GM13977 (cell line): ENCODE measurements around the gene ANKRD34C.
A peak's percentile ranks its signal among the peaks of the same experiment; 100 is the strongest.

Source experiments
- DNase-seq: peaks from one replicate; pipeline ENCODE4 v3.0.0; 2012; ENCODE audit warnings: low spot score
- in situ Hi-C: fragments of 300-500 bp; cut with MboI; formaldehyde crosslinking; loops from one replicate; pipeline ENCODE4 v1.12.0; 2022; ENCODE audit warnings: low sequenced_read_pairs, low pct_unique_long_range_greater_than_20kb, mixed read lengths, inconsistent platforms; ENCODE audit not compliant: unreplicated experiment
- TF ChIP-seq, protein P1 (sequence below): IDR thresholded peaks from 2 replicates; pipeline ENCODE4 v1.5.1; 2012; ENCODE audit warnings: mild to moderate bottlenecking, control low read depth; ENCODE audit not compliant: insufficient read depth; ENCODE audit errors: extremely low read depth, missing control alignments

Gene ANKRD34C

DNA sequence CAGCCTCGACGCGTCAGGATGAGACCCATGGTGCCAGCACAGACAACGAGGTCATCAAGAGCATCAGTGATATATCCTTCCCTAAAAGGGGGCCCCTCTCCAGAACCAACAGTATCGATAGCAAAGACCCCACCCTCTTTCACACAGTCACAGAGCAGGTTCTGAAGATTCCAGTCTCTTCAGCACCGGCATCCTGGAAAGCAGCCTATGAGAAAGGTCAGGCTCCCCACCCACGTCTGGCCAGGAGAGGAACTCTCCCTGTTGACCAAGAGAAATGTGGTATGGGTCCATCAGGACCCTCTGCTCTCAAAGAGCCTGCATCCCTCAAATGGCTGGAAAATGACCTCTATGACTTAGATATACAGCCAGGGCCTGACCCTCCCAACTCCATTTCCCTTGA, 11.6 kb downstream of the ANKRD34C start:
- TF ChIP-seq, protein P1, sequence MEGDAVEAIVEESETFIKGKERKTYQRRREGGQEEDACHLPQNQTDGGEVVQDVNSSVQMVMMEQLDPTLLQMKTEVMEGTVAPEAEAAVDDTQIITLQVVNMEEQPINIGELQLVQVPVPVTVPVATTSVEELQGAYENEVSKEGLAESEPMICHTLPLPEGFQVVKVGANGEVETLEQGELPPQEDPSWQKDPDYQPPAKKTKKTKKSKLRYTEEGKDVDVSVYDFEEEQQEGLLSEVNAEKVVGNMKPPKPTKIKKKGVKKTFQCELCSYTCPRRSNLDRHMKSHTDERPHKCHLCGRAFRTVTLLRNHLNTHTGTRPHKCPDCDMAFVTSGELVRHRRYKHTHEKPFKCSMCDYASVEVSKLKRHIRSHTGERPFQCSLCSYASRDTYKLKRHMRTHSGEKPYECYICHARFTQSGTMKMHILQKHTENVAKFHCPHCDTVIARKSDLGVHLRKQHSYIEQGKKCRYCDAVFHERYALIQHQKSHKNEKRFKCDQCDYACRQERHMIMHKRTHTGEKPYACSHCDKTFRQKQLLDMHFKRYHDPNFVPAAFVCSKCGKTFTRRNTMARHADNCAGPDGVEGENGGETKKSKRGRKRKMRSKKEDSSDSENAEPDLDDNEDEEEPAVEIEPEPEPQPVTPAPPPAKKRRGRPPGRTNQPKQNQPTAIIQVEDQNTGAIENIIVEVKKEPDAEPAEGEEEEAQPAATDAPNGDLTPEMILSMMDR, result no peak
- in situ Hi-C loops, result no loop called here
- no peak for DNase-seq

DNA sequence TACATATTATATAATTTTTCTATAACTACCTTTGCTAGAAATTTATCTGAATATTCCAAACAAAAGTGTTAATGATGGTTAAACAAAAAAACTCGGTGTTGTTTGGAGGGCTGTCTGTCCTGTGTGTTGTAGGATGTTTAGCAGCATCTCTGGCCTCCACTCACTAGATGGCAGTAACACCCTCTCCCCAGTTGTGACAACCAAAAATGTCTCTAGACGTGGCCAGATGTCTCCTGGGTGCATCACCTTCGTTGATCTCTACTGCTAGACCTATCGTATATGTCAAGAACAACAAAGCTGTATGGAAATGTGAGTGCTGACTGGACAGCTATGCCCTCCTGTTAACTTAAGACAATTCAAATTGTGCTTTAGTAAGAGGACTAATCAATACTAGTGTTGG, 14.1 kb downstream of the ANKRD34C start:
- in situ Hi-C loops, result no loop called here
- TF ChIP-seq, protein P1, result peak; percentile 43
- no peak for DNase-seq

DNA sequence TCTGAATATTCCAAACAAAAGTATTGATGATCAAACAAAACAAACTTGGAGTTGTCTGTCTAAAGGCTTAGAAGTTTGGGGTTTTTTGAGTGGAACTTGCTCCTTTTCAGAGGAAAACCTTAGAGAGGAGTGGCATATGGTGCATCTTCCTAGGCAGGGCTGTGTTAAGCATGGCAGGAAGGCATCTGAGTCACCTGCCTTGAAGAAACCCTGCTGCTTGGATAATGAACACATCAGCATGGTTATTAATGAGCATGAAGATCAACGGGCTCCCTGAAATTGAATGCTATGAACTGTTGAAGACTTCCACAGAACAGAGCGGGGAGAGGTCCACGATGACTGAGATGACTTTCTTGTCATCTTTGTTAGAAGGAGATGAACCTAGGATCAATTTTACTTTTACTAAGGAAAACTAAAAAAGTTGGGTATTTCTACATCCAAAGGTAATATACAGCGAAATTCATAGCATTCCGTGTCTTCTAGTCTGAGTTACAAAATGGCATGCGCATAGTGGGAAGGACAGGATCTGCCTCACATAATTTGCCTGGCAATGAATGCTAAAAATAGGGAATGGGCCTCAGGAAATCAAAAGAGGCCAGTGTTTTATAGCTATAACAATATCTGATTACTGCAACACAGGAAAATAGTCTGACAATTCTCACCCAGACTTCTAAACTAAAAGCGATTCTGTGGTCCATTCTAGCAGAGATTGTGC, 16.8 kb downstream of the ANKRD34C start:
- in situ Hi-C loops, result no loop called here
- TF ChIP-seq, protein P1, result no peak
- no peak for DNase-seq

DNA sequence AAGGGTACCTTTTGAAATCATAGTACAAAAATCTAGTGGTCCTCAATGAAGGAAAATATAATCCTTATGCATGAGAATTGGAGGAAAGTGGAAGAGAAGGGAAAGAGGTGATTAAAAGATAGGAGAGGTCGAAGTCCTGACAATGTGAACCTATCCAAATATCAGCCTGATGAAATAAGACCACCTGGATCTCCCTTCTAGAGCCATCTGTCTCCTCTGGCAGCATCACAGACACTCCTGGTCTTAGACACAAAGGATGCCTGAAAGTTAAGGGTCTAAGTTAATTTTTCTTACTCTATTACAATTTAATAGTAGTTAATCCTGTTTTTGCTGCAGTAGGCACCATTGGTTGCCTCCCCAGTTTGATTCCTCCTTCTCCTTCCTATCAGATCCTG, 17.3 kb downstream of the ANKRD34C start:
- in situ Hi-C loops, result no loop called here
- TF ChIP-seq, protein P1, result no peak

DNA sequence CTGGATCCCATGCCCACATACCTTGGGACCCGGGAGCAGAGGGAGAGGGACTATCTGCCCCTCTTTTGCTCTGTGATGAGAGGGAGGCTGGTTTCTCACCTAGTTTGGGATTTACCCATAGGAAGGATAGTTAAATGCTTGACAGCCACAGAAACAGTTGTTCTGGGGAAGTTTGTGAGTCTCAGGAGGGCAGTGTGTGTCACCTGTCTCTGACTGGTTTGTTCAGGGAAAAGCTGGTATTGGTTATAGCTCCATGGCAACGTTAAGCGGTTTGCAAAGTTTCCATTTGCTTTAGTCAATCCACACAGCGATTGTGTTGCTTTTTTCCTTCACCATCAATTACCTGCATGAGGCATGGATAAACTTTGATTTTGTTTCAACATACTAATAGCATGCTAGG, 24.7 kb downstream of the ANKRD34C start:
- DNase-seq, result no peak
- in situ Hi-C loops, result no loop called here
- TF ChIP-seq, protein P1, result no peak

More for the DNA sequence above, 17.3 kb downstream of the ANKRD34C start:
- no peak for DNase-seq

DNA sequence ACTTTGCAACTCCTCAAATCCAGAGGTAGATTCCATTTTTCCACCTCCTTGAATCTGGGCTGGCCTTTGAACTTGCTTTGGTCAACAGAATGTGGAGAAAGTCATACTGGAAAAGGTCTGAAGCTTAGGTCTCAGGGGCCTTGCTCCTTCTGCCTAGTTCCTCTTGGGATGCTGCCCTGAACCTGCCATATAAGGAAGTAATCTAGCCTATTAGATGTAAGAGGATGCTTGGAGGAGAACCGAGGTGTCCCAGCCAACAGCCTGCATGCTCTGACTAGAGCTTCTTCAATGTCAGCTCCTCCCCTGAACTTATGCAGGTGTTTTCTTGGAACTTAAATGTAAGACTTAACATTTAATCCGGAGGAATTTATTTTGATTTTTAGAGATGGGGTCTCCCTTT, 26.4 kb downstream of the ANKRD34C start:
- TF ChIP-seq, protein P1, result no peak
- no peak for DNase-seq
- in situ Hi-C loops, result no loop called here
